Iris pigment epithelial cell (primary cell): Measurements from ENCODE around the gene ZBED3.
"Not testable (repeated sequence)": the region's sequence is repeated elsewhere in the genome, so short reads cannot be mapped to it uniquely, and the experiment has no call there.

Source experiments
- DNase-seq: peaks from one replicate; pipeline ENCODE4 v3.0.0-alpha.2; 2011; ENCODE audit warnings: low read depth

Gene ZBED3

GRCh38 chr5:77086689-77087483 is at the start of gene ZBED3:
TSS of gene ZBED3 (minus strand) at chr5:77087285. CDS start at chr5:77077878, 9,407 bp downstream.
- DNase-seq: peak; percentile 74

GRCh38 chr5:77133061-77133758 is 46.1 kb upstream of the ZBED3 start:
- DNase-seq: peak; percentile 99

GRCh38 chr5:77131361-77131760 is 44.3 kb upstream of the ZBED3 start:
- no peak for DNase-seq

- peak; percentile 25 for DNase-seq
These were observed 42.4 kb upstream of the ZBED3 start for GRCh38 chr5:77129391-77129990.

- no peak for DNase-seq
These were observed 41.5 kb upstream of the ZBED3 start for GRCh38 chr5:77128411-77129061.

GRCh38 chr5:77123057-77123456 is 36.0 kb upstream of the ZBED3 start:
- DNase-seq: no peak

- DNase-seq: no peak
These were observed 33.6 kb upstream of the ZBED3 start for GRCh38 chr5:77120706-77121105.

GRCh38 chr5:77120086-77120485 is 33.0 kb upstream of the ZBED3 start:
- no peak for DNase-seq

- no peak for DNase-seq
These were observed 30.1 kb upstream of the ZBED3 start for GRCh38 chr5:77117161-77117560.

GRCh38 chr5:77107035-77107434 is 19.9 kb upstream of the ZBED3 start:
- not testable (repeated sequence) for DNase-seq

GRCh38 chr5:77104813-77105212 is 17.7 kb upstream of the ZBED3 start:
- no peak for DNase-seq

- DNase-seq: no peak
These were observed 16.4 kb upstream of the ZBED3 start for GRCh38 chr5:77103457-77103856.

- no peak for DNase-seq
These were observed 15.5 kb upstream of the ZBED3 start for GRCh38 chr5:77102549-77102948.

GRCh38 chr5:77101298-77101697 is 14.2 kb upstream of the ZBED3 start:
- DNase-seq: peak; percentile 57

- no peak for DNase-seq
These were observed 8.1 kb upstream of the ZBED3 start for GRCh38 chr5:77095189-77095588.

- DNase-seq: no peak
These were observed 588 bp upstream of the ZBED3 start for GRCh38 chr5:77087484-77088261.

- DNase-seq: no peak
These were observed 757 bp downstream of the ZBED3 start for GRCh38 chr5:77086368-77086688.

GRCh38 chr5:77083088-77083487 is 4.0 kb downstream of the ZBED3 start:
- no peak for DNase-seq

GRCh38 chr5:77082280-77082679 is 4.8 kb downstream of the ZBED3 start:
- no peak for DNase-seq

- no peak for DNase-seq
These were observed 6.2 kb downstream of the ZBED3 start for GRCh38 chr5:77080905-77081304.

- DNase-seq: not testable (repeated sequence)
These were observed 6.6 kb downstream of the ZBED3 start for GRCh38 chr5:77080479-77080878.

- no peak for DNase-seq
These were observed 9.3 kb downstream of the ZBED3 start for GRCh38 chr5:77077829-77078176.
